Fibroblast of lung (primary cell): ENCODE data around the gene KCNQ2. TPM values are rescaled to one million over a fixed set of nuclear protein-coding genes. Genes with fewer than 3 reads are reported as not detected.

Source experiments
- DNase-seq, 2 donors: peaks; one replicate each; pipeline versions ENCODE4 v3.0.0 to v3.0.0-alpha.2; 2010; ENCODE audit warnings: low read depth in 2 of 2
- H2AFZ ChIP-seq: 2 replicates; pipeline ENCODE4 v1.5.1; 2012; ENCODE audit warnings: low read length, control low read depth, inconsistent platforms
- H3K27ac ChIP-seq: 2 replicates; pipeline ENCODE4 v1.5.1; 2011; ENCODE audit warnings: low read length, control low read depth; ENCODE audit not compliant: insufficient read depth
- H3K27me3 ChIP-seq: 2 replicates; pipeline ENCODE4 v1.5.1; 2011; ENCODE audit warnings: mild to moderate bottlenecking, low read length; ENCODE audit not compliant: control insufficient read depth, insufficient read depth
- H3K36me3 ChIP-seq: 2 replicates; pipeline ENCODE4 v1.5.1; 2011; ENCODE audit warnings: low read length; ENCODE audit not compliant: control insufficient read depth, insufficient read depth
- H3K4me1 ChIP-seq: 2 replicates; pipeline ENCODE4 v1.5.1; 2011; ENCODE audit warnings: low read length; ENCODE audit not compliant: control insufficient read depth, insufficient read depth; ENCODE audit errors: extremely low read depth
- H3K4me2 ChIP-seq: 2 replicates; pipeline ENCODE4 v1.5.1; 2011; ENCODE audit warnings: low read length, control low read depth; ENCODE audit not compliant: insufficient read depth; ENCODE audit errors: extremely low read depth
- H3K4me3 ChIP-seq, 4 experiments: fragments of 200-600 bp in 1 of 4; sonication (generic) in 1 of 4; replicated peaks in 1 of 4; 2 replicates each; pipeline ENCODE4 v1.5.1; 2011 to 2016; ENCODE audit warnings: low read length in 4 of 4, low read depth in 3 of 4, mild to moderate bottlenecking in 3 of 4, control low read depth in 2 of 4, inconsistent platforms in 1 of 4, mixed read lengths in 1 of 4; ENCODE audit not compliant: insufficient read depth in 1 of 4; ENCODE audit errors: control extremely low read depth in 1 of 4
- H3K79me2 ChIP-seq: 2 replicates; pipeline ENCODE4 v1.5.1; 2012; ENCODE audit warnings: mild to moderate bottlenecking, low read length, inconsistent platforms; ENCODE audit not compliant: control insufficient read depth, insufficient read depth
- H3K9ac ChIP-seq: 2 replicates; pipeline ENCODE4 v1.5.1; 2011; ENCODE audit warnings: mild to moderate bottlenecking, low read length, control low read depth; ENCODE audit not compliant: insufficient read depth
- H3K9me3 ChIP-seq: 2 replicates; pipeline ENCODE4 v1.5.1; 2012; ENCODE audit warnings: low read depth, low read length; ENCODE audit not compliant: control insufficient read depth, insufficient read depth
- H4K20me1 ChIP-seq: 2 replicates; pipeline ENCODE4 v1.5.1; 2011; ENCODE audit warnings: low read length; ENCODE audit not compliant: control insufficient read depth, insufficient read depth; ENCODE audit errors: extremely low read depth
- EZH2 ChIP-seq: IDR thresholded peaks from 2 replicates; pipeline ENCODE4 v1.5.1; 2012; ENCODE audit warnings: low read length, control low read depth, mild to moderate bottlenecking; ENCODE audit errors: missing control alignments
- polyA plus RNA-seq, 2 donors: library from polyadenylated mRNA; depleted of rRNA in 1 of 2; stranded (reverse) in 1 of 2; unstranded in 1 of 2; fragments of >200 nt; gene quantifications; 2 replicates each; pipeline ENCODE4 v1.2.1, GENCODE V29; 2011 to 2012; ENCODE audit warnings: missing spikeins in 1 of 2
- total RNA-seq: library from RNA; depleted of rRNA; stranded (reverse); fragments of >200 nt; gene quantifications from 2 replicates; pipeline ENCODE4 v1.2.1, GENCODE V29; 2014
- TF ChIP-seq, protein P1 (sequence below), 2 donors: IDR thresholded peaks in 1 of 2; conservative IDR thresholded peaks in 1 of 2; 1 replicate in 1 of 2; 2 replicates in 1 of 2; pipeline ENCODE4 v1.5.1; 2011 to 2012; ENCODE audit warnings: low read length in 2 of 2, control low read depth in 1 of 2, inconsistent platforms in 1 of 2, low read depth in 1 of 2, mild to moderate bottlenecking in 1 of 2

Gene KCNQ2
- total and polyA plus RNA-seq, 2 donors (not counting 1 experiment from before 2014, with no cell fraction given) = not detected

DNA sequence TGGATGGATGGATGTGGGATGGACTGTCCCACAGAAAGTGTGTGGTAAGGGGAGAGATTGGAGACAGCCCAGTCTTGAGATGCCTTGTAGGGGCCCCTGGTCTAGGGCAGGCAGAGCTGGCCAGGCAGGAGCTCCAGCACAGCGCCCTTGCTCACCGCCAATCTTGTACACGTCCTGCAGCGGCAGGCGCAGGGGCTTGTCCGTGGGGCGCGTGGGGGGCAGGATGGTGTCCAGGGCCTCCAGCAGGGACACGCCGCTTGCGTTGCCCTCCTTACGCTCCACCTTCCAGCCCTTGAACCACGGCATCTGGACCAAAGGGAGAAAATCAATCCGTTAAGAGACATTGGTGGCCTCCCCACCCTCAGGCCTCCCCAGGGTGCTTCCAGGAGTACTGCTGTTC lies 20.5 kb upstream of the KCNQ2 start:
- Histone ChIP-seq H3K36me3 (no peaks in the 10 kb centered on the region), H3K79me2 (no peaks in the 10 kb centered on the region), H3K27ac (no peak overlapping the region), H4K20me1 (no peaks in the 10 kb centered on the region), H3K9ac (no peak overlapping the region), H3K4me3 (no peak overlapping the region), H3K9me3 (no peaks in the 10 kb centered on the region), H2AFZ (no peak overlapping the region), H3K4me1 (no peaks in the 10 kb centered on the region), H3K27me3 (peaks cover 5% of the 10 kb centered on the region), H3K4me2 (no peak overlapping the region)
- no peak for DNase-seq
- no peak for TF ChIP-seq EZH2

DNA sequence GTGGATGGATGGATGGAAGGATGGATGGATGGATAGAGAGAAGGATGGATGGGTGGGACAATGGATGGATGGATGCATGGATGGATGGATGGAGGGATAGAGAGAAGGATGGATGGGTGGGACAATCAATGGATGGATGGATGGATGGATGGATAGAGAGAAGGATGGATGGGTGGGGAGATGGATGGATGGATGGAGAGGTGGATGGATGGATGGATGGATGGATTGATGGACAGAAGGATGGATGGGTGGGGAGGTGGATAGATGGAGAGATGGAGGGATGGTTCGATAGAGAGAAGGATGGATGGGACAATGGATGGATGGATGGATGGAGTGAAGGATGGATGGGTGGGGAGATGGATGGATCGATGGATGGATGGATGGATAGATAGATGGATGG lies 20.1 kb upstream of the KCNQ2 start:
- Histone ChIP-seq H3K27ac (no peak overlapping the region), H3K9ac (no peak overlapping the region), H3K27me3 (peaks cover 7% of the 10 kb centered on the region), H3K9me3 (no peaks in the 10 kb centered on the region), H4K20me1 (no peaks in the 10 kb centered on the region), H3K79me2 (no peaks in the 10 kb centered on the region), H3K36me3 (no peaks in the 10 kb centered on the region), H3K4me2 (no peak overlapping the region), H2AFZ (no peak overlapping the region), H3K4me3 (no peak overlapping the region), H3K4me1 (no peaks in the 10 kb centered on the region)
- no peak for DNase-seq
- TF ChIP-seq, protein P1, sequence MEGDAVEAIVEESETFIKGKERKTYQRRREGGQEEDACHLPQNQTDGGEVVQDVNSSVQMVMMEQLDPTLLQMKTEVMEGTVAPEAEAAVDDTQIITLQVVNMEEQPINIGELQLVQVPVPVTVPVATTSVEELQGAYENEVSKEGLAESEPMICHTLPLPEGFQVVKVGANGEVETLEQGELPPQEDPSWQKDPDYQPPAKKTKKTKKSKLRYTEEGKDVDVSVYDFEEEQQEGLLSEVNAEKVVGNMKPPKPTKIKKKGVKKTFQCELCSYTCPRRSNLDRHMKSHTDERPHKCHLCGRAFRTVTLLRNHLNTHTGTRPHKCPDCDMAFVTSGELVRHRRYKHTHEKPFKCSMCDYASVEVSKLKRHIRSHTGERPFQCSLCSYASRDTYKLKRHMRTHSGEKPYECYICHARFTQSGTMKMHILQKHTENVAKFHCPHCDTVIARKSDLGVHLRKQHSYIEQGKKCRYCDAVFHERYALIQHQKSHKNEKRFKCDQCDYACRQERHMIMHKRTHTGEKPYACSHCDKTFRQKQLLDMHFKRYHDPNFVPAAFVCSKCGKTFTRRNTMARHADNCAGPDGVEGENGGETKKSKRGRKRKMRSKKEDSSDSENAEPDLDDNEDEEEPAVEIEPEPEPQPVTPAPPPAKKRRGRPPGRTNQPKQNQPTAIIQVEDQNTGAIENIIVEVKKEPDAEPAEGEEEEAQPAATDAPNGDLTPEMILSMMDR (conservative IDR thresholded peaks at IDR 0.05 in 1 of 2, IDR thresholded peaks at IDR 0.05 in 1 of 2; ENCODE audit: low read depth in 1 of 2, low read length in 2 of 2) = no peak
- no peak for TF ChIP-seq EZH2

DNA sequence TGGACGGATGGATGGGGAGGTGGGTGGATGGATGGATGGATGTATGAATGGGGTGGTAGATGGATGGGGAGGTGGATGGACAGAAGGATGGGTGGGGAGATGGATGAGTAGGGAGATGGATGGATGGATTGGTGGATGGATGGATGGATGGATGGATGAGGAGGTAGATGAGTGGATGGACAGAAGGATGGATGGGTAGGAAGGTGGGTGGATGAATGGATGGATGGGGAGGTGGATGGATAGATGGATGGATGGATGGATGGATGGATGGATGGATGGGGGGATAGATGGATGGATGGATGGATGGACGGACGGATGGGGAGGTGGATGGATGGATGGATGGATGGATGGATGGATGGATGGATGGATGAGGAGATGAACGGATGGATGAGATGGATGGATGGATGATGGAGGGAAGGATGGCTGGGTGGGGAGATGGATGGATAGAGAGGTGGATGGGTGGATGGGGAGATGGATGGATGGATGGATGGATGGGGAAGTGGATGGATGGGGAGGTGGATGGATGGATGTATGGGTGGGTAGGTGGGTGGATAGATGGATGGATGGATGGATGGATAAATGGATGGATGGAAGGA lies 19.3 kb upstream of the KCNQ2 start:
- H3K9me3 ChIP-seq = no peaks in the 10 kb centered on the region
- TF ChIP-seq EZH2 = no peak
- TF ChIP-seq, protein P1 (conservative IDR thresholded peaks at IDR 0.05 in 1 of 2, IDR thresholded peaks at IDR 0.05 in 1 of 2; ENCODE audit: low read depth in 1 of 2, low read length in 2 of 2) = no peak
- no peak overlapping the region for H3K4me3 ChIP-seq
- H3K9ac ChIP-seq = no peak overlapping the region
- H3K4me1 ChIP-seq = no peaks in the 10 kb centered on the region
- H2AFZ ChIP-seq = no peak overlapping the region
- no peak overlapping the region for H3K27ac ChIP-seq
- no peaks in the 10 kb centered on the region for H3K36me3 ChIP-seq
- H3K79me2 ChIP-seq = no peaks in the 10 kb centered on the region
- no peak overlapping the region for H3K4me2 ChIP-seq
- no peak for DNase-seq
- H3K27me3 ChIP-seq = peaks cover 7% of the 10 kb centered on the region
- H4K20me1 ChIP-seq = no peaks in the 10 kb centered on the region
